Upper lobe of left lung (tissue), 6 donors: ENCODE data around the gene ANKRD44. TPM values are rescaled to one million over a fixed set of nuclear protein-coding genes. Genes with fewer than 3 reads are reported as not detected.
A peak's percentile ranks its signal among the peaks of the same experiment; 100 is the strongest.

Source experiments
- ATAC-seq, 2 donors: fragments of 200-7000 bp; cut with Tn5 transposase; one replicate each; pipeline ENCODE4 v1.9.1; 2022; ENCODE audit warnings: mild to moderate bottlenecking in 2 of 2, moderate library complexity in 2 of 2; ENCODE audit not compliant: low FRiP score in 2 of 2
- DNase-seq, 2 donors: peaks; one replicate each; pipeline ENCODE4 v3.0.0-alpha.2; 2019 to 2020
- H3K27ac ChIP-seq, 4 donors: fragments of 200-600 bp; sonication (generic); one replicate each; pipeline ENCODE4 v1.5.1; 2016 to 2019
- H3K27me3 ChIP-seq, 4 donors: fragments of 200-600 bp; sonication (generic); one replicate each; pipeline ENCODE4 v1.5.1; 2017 to 2019
- H3K36me3 ChIP-seq, 4 donors: fragments of 200-600 bp; sonication (generic); one replicate each; pipeline ENCODE4 v1.5.1; 2016 to 2019
- H3K4me1 ChIP-seq, 4 donors: fragments of 200-600 bp; sonication (generic); one replicate each; pipeline ENCODE4 v1.5.1; 2018 to 2019
- H3K4me3 ChIP-seq, 4 donors: fragments of 200-600 bp; sonication (generic); one replicate each; pipeline ENCODE4 v1.5.1; 2017 to 2019; ENCODE audit warnings: mild to moderate bottlenecking in 2 of 4, moderate library complexity in 1 of 4
- H3K9me3 ChIP-seq, 4 donors: fragments of 200-600 bp; sonication (generic); one replicate each; pipeline ENCODE4 v1.5.1; 2018 to 2019
- CTCF ChIP-seq, 6 experiments: fragments of 450-650 bp in 4 of 6; fragments of 200-600 bp in 2 of 6; sonication (generic) in 2 of 6; IDR thresholded peaks; one replicate each; pipeline ENCODE4 v1.5.1; 2016 to 2019; ENCODE audit warnings: antibody characterized with exemption in 6 of 6
- EP300 ChIP-seq, 4 donors: sonication (generic); formaldehyde crosslinking; IDR thresholded peaks; one replicate each; pipeline ENCODE4 v1.5.1; 2017; ENCODE audit warnings: antibody characterized with exemption in 4 of 4, control low read depth in 2 of 4
- POLR2A ChIP-seq, 4 donors: fragments of 450-650 bp; IDR thresholded peaks; one replicate each; pipeline ENCODE4 v1.5.1; 2016 to 2017; ENCODE audit warnings: antibody characterized with exemption in 4 of 4, mild to moderate bottlenecking in 2 of 4
- POLR2AphosphoS5 ChIP-seq, 2 donors: sonication (generic); formaldehyde crosslinking; IDR thresholded peaks; one replicate each; pipeline ENCODE4 v1.5.1; 2017; ENCODE audit warnings: antibody characterized with exemption in 2 of 2
- WGBS, 2 donors: methylation state at CpG; one replicate each; pipeline ENCODE4 v1.1.5; 2017 to 2018; 5-methylcytosine and 5-hydroxymethylcytosine counted together
- total RNA-seq, 6 donors: library from RNA; depleted of rRNA in 4 of 6; stranded (reverse); fragments of >200 nt in 4 of 6; gene quantifications; one replicate each; pipeline versions ENCODE4 v1.1.0 to v1.2.1, GENCODE V29; 2016 to 2021
- donor health status: DM: no; HTN: no; CAD: no; lungs with moderate emphysema.
- donor health status: DM: no; HTN: yes; CAD: no; lungs with severe emphysema.

ANKRD44 gene
- total RNA-seq, 6 donors from 2014 or later = 41.0 to 91.1 (median 61.7) TPM

GRCh38 chr2:197237291-197238042 is 73.1 kb downstream of the ANKRD44 start:
- no peak for ATAC-seq
- Histone ChIP-seq H3K36me3 (no peaks in the 10 kb centered on the region), H3K27me3 (no peaks in the 10 kb centered on the region), H3K4me3 (no peak overlapping the region), H3K27ac (peak overlapping the region in 2 of 4 donors; percentile 17 to 60), H3K9me3 (no peaks in the 10 kb centered on the region), H3K4me1 (peaks cover 43 to 62% (median 50%) of the 10 kb centered on the region in 4 donors)
- WGBS, 2 donors = 67 to 76% methylated on average over 8 of the region's 8 CpGs
- no peak for DNase-seq
- no peak for TF ChIP-seq CTCF (IDR thresholded peaks at IDR 0.05)
- no peak for TF ChIP-seq POLR2A (IDR thresholded peaks at IDR 0.05)
- no peak for TF ChIP-seq EP300 (IDR thresholded peaks at IDR 0.05)
- no peak for TF ChIP-seq POLR2AphosphoS5 (IDR thresholded peaks at IDR 0.05)

GRCh38 chr2:197236816-197237215 is 73.8 kb downstream of the ANKRD44 start:
- Histone ChIP-seq H3K36me3 (no peaks in the 10 kb centered on the region), H3K9me3 (no peaks in the 10 kb centered on the region), H3K4me1 (peaks cover 37 to 56% (median 47%) of the 10 kb centered on the region in 4 donors), H3K27me3 (no peaks in the 10 kb centered on the region), H3K27ac (no peak overlapping the region), H3K4me3 (no peak overlapping the region)
- 74 to 79% methylated on average over 7 of the region's 7 CpGs for whole genome bisulfite sequencing, 2 donors
- TF ChIP-seq POLR2A (IDR thresholded peaks at IDR 0.05) (no peak), POLR2AphosphoS5 (IDR thresholded peaks at IDR 0.05) (no peak), EP300 (IDR thresholded peaks at IDR 0.05) (no peak), CTCF (IDR thresholded peaks at IDR 0.05) (no peak)
- ATAC-seq = no peak
- no peak for DNase-seq

DNA sequence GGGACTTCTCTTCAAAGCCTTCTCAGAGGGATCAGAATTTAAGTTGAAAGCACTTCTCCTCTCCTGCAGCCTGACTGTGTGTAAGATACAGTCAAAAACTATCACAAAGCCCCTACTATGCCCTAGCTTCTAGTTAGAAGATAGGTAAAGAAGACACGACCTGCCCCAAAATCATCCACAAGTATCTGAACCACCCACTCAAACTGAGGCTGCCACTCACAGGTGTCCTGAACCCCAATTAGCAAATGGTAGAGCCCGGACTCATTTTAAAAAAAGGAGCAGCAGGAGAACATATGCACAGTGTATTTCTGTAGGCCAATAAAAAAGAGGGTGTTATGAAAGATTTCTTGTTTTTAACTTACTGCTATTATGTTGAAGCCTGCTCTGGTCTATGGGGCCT is 74.4 kb downstream of the ANKRD44 start:
- no peaks in the 10 kb centered on the region for H3K27me3 ChIP-seq
- no peaks in the 10 kb centered on the region for H3K36me3 ChIP-seq
- DNase-seq = no peak
- TF ChIP-seq POLR2AphosphoS5 (IDR thresholded peaks at IDR 0.05) = no peak
- TF ChIP-seq CTCF (IDR thresholded peaks at IDR 0.05) = no peak
- no peak for TF ChIP-seq POLR2A (IDR thresholded peaks at IDR 0.05)
- no peak for TF ChIP-seq EP300 (IDR thresholded peaks at IDR 0.05)
- WGBS, 2 donors = 81 to 96% methylated on average over 2 of the region's 2 CpGs
- no peak overlapping the region for H3K4me3 ChIP-seq
- no peaks in the 10 kb centered on the region for H3K9me3 ChIP-seq
- H3K4me1 ChIP-seq = peaks cover 34 to 51% (median 45%) of the 10 kb centered on the region in 4 donors
- H3K27ac ChIP-seq = peak overlapping the region in 1 of 4 donors; percentile 11
- no peak for ATAC-seq

- Histone ChIP-seq H3K9me3 (no peaks in the 10 kb centered on the region), H3K36me3 (no peaks in the 10 kb centered on the region), H3K27ac (peak overlapping the region in 1 of 4 donors; percentile 11), H3K4me1 (peaks cover 29 to 46% (median 41%) of the 10 kb centered on the region in 4 donors), H3K4me3 (no peak overlapping the region), H3K27me3 (no peaks in the 10 kb centered on the region)
- 74 to 79% methylated on average over 3 of the region's 3 CpGs for WGBS, 2 donors
- no peak for DNase-seq
- ATAC-seq = no peak
- TF ChIP-seq CTCF (IDR thresholded peaks at IDR 0.05) = no peak
- no peak for TF ChIP-seq POLR2AphosphoS5 (IDR thresholded peaks at IDR 0.05)
- no peak for TF ChIP-seq EP300 (IDR thresholded peaks at IDR 0.05)
- TF ChIP-seq POLR2A (IDR thresholded peaks at IDR 0.05) = no peak
These were observed 74.9 kb downstream of the ANKRD44 start for GRCh38 chr2:197235711-197236110.
